CD8-positive, alpha-beta memory T cell (primary cell): ENCODE measurements around the gene TENM3. TPM values are rescaled to one million over a fixed set of nuclear protein-coding genes. Genes with fewer than 3 reads are reported as not detected.

Experiments
- CTCF ChIA-PET: fragments of 350-600 bp; sonication (Branson Sonifier 250); formaldehyde crosslinking; loops from one replicate; lab custom pipeline; 2021; ENCODE audit warnings: antibody characterized with exemption; lab: Charles Lee
- POLR2A ChIA-PET: fragments of 350-600 bp; sonication (Branson Sonifier 250); formaldehyde crosslinking; loops from one replicate; lab custom pipeline; 2021; ENCODE audit warnings: antibody characterized with exemption; lab: Charles Lee
- DNase-seq, 5 donors: peaks; one replicate each; pipeline versions ENCODE4 v3.0.0 to v3.0.0-alpha.2; 2020 to 2022; ENCODE audit warnings: mixed read lengths in 1 of 5
- H3K27ac ChIP-seq: one replicate; pipeline ENCODE4 v1.7.0; 2013; ENCODE audit warnings: low read depth, mild to moderate bottlenecking, low read length, moderate library complexity
- H3K27me3 ChIP-seq: 2 replicates; pipeline ENCODE4 v1.7.0; 2013; ENCODE audit warnings: low read length, mild to moderate bottlenecking; ENCODE audit not compliant: insufficient read depth, poor library complexity, severe bottlenecking
- H3K36me3 ChIP-seq: 2 replicates; pipeline ENCODE4 v1.7.0; 2013; ENCODE audit warnings: mild to moderate bottlenecking, low read length, moderate library complexity; ENCODE audit not compliant: insufficient read depth
- H3K4me1 ChIP-seq: 2 replicates; pipeline ENCODE4 v1.7.0; 2013; ENCODE audit warnings: mild to moderate bottlenecking, low read length, moderate library complexity; ENCODE audit not compliant: insufficient read depth
- H3K4me3 ChIP-seq: 2 replicates; pipeline ENCODE4 v1.7.0; 2013; ENCODE audit warnings: mild to moderate bottlenecking, low read length
- H3K9me3 ChIP-seq: 2 replicates; pipeline ENCODE4 v1.7.0; 2013; ENCODE audit warnings: mild to moderate bottlenecking, low read length
- H3K27ac Mint-ChIP-seq, 8 donors: one replicate each; pipeline ENCODE4 v1.8.0; 2020 to 2021; ENCODE audit warnings: mixed read lengths in 8 of 8, mild to moderate bottlenecking in 6 of 8, inconsistent platforms in 3 of 8, moderate library complexity in 3 of 8
- H3K27me3 Mint-ChIP-seq, 2 donors: one replicate each; pipeline ENCODE4 v1.8.0; 2020 to 2021; ENCODE audit warnings: mixed read lengths in 2 of 2, mild to moderate bottlenecking in 1 of 2, moderate library complexity in 1 of 2
- H3K36me3 Mint-ChIP-seq, 3 donors: one replicate each; pipeline ENCODE4 v1.8.0; 2020 to 2021; ENCODE audit warnings: mixed read lengths in 3 of 3, inconsistent platforms in 1 of 3, mild to moderate bottlenecking in 1 of 3
- H3K4me1 Mint-ChIP-seq, 3 donors: one replicate each; pipeline ENCODE4 v1.8.0; 2020 to 2021; ENCODE audit warnings: mixed read lengths in 3 of 3, inconsistent platforms in 1 of 3, mild to moderate bottlenecking in 1 of 3
- H3K4me3 Mint-ChIP-seq, 7 donors: one replicate each; pipeline ENCODE4 v1.8.0; 2020 to 2021; ENCODE audit warnings: mixed read lengths in 7 of 7, mild to moderate bottlenecking in 6 of 7, moderate library complexity in 4 of 7, inconsistent platforms in 2 of 7
- H3K9me3 Mint-ChIP-seq, 5 donors: one replicate each; pipeline ENCODE4 v1.8.0; 2020 to 2022; ENCODE audit warnings: mixed read lengths in 5 of 5, mild to moderate bottlenecking in 3 of 5, moderate library complexity in 2 of 5, inconsistent platforms in 1 of 5
- polyA plus RNA-seq: library from polyadenylated mRNA; unstranded; fragments of 300-500 nt; fragmentation: Illumina TruSeq; gene quantifications from one replicate; pipeline ENCODE4 v1.2.3, GENCODE V29; 2021
- total RNA-seq, 2 experiments: library from RNA; stranded (reverse); gene quantifications; one replicate each; pipeline ENCODE4 v1.2.3, GENCODE V29; 2021

TENM3 gene
- total and polyA plus RNA-seq, 3 experiments from 2014 or later: not detected

DNA sequence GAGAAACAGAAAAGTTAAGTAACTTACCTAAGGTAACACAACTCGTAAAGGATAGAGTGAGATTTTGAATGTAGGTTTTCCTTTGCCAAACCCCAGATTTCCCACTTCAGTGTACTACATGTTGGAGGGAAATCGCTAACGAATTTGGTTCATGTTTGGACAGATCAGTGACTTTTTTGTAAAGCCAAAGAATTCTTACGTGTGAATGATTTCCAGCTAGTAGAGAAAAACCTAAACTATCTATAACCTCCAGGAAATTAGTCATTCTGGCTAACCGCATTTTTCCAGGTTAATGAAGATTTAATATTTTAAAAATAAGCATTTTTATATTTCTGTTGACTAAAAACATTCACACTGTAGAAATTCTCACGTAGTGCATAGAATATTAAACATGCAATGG is 7.2 kb downstream of the TENM3 start:
- Histone ChIP-seq H3K9me3 (no peaks in the 10 kb centered on the region), H3K36me3 (no peaks in the 10 kb centered on the region), H3K27ac (no peak overlapping the region), H3K4me3 (no peak overlapping the region), H3K4me1 (no peaks in the 10 kb centered on the region), H3K27me3 (no peaks in the 10 kb centered on the region)
- ChIA-PET CTCF (no interaction called here), POLR2A (no interaction called here)
- no peak overlapping the region for H3K27ac Mint-ChIP-seq
- no peak overlapping the region for H3K4me3 Mint-ChIP-seq
- no peaks in the 10 kb centered on the region for H3K36me3 Mint-ChIP-seq
- H3K4me1 Mint-ChIP-seq: no peaks in the 10 kb centered on the region
- peaks cover 0 to 5% (median 4%) of the 10 kb centered on the region in 5 donors for H3K9me3 Mint-ChIP-seq
- H3K27me3 Mint-ChIP-seq: no peaks in the 10 kb centered on the region
- DNase-seq: no peak

DNA sequence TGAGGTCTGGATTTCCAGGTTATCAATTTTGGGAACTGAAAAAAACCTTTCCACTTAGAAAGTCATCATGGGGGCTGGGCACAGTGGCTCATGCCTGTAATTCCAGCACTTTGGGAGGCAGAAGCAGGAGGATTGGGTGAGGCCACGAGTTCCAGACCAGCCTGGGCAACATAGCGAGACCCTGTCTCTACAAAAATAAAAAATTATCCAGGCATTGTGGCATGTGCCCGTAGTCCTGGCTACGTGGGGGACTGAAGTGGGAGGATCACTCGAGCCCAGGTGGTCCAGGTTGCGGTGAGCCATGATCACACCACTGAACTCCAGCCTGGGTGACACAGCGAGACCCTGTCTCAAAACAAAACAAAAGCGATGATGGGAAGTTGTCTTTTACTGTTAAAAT is 7.9 kb downstream of the TENM3 start:
- no peaks in the 10 kb centered on the region for H3K4me1 Mint-ChIP-seq
- Histone ChIP-seq H3K4me3 (no peak overlapping the region), H3K9me3 (no peaks in the 10 kb centered on the region), H3K36me3 (no peaks in the 10 kb centered on the region), H3K4me1 (no peaks in the 10 kb centered on the region), H3K27ac (no peak overlapping the region), H3K27me3 (no peaks in the 10 kb centered on the region)
- ChIA-PET CTCF (no interaction called here), POLR2A (no interaction called here)
- no peak overlapping the region for H3K4me3 Mint-ChIP-seq
- H3K36me3 Mint-ChIP-seq: no peaks in the 10 kb centered on the region
- H3K27ac Mint-ChIP-seq: no peak overlapping the region
- H3K9me3 Mint-ChIP-seq: peaks cover 0 to 8% (median 4%) of the 10 kb centered on the region in 5 donors
- H3K27me3 Mint-ChIP-seq: no peaks in the 10 kb centered on the region
- no peak for DNase-seq

DNA sequence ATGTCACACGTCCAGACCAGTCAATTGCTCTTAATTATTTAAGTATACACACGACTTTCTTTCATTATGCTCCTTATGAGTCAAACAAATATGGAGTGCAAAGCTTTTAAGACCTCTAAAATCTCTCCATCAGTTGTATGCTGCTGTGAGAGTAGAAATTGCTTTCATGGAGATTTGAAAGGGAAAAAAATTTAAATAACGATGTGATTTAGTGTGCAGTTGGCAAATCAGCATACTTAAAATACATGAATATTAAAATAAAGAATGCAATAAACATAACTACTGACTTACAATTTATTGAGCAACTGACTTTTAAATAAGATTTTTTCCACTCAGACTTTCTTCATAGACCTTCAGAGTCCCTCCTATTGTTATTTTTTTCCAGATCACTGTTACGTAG is 9.0 kb downstream of the TENM3 start:
- ChIA-PET CTCF (no interaction called here), POLR2A (no interaction called here)
- Histone ChIP-seq H3K27me3 (no peaks in the 10 kb centered on the region), H3K36me3 (no peaks in the 10 kb centered on the region), H3K9me3 (no peaks in the 10 kb centered on the region), H3K27ac (no peak overlapping the region), H3K4me1 (no peaks in the 10 kb centered on the region), H3K4me3 (no peak overlapping the region)
- no peaks in the 10 kb centered on the region for H3K27me3 Mint-ChIP-seq
- H3K27ac Mint-ChIP-seq: no peak overlapping the region
- H3K36me3 Mint-ChIP-seq: no peaks in the 10 kb centered on the region
- H3K4me3 Mint-ChIP-seq: no peak overlapping the region
- no peaks in the 10 kb centered on the region for H3K4me1 Mint-ChIP-seq
- no peak for DNase-seq
- H3K9me3 Mint-ChIP-seq: peaks cover 0 to 6% (median 2%) of the 10 kb centered on the region in 5 donors

DNA sequence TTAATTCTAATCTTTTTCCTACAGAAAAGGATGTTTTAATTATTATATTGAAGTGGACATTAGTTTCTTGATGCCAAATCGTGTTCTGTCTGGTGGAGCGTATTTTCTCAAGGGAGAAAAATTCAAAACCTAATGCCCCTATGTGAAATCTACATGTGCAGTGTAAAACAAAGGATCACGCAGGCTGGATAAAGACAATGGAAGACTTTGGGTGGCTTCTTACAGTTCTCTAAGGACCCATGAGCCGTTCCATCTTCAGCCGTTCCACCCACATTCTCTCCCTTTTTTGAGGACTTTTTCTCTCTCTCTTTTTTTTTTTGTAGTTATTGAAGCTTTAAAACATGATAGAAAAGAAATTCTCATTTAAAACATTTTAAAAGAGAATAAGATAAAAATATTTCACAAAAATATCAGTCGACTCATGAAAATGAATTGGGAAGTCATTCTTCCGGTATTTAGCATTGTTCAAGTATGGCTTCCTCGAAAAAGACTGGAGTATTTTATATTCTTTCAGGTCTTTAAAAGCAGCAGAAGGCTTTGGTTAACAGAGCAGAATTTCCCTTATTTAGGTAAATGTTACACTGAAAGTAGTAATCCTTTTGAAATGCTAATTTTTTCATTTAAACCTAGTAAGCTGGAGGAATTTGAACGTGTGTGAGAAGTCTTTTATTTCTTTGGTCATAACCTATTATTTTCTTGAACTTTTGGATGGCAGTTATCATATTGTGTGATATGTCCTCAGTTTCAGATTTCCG is 11.0 kb downstream of the TENM3 start:
- H3K4me1 Mint-ChIP-seq: no peaks in the 10 kb centered on the region
- ChIA-PET CTCF (no interaction called here), POLR2A (no interaction called here)
- Histone ChIP-seq H3K4me1 (no peaks in the 10 kb centered on the region), H3K4me3 (no peak overlapping the region), H3K27me3 (no peaks in the 10 kb centered on the region), H3K9me3 (no peaks in the 10 kb centered on the region), H3K27ac (no peak overlapping the region), H3K36me3 (no peaks in the 10 kb centered on the region)
- no peak overlapping the region for H3K27ac Mint-ChIP-seq
- DNase-seq: no peak
- no peaks in the 10 kb centered on the region for H3K27me3 Mint-ChIP-seq
- peaks cover 0 to 4% (median 0%) of the 10 kb centered on the region in 5 donors for H3K9me3 Mint-ChIP-seq
- no peak overlapping the region for H3K4me3 Mint-ChIP-seq
- no peaks in the 10 kb centered on the region for H3K36me3 Mint-ChIP-seq

DNA sequence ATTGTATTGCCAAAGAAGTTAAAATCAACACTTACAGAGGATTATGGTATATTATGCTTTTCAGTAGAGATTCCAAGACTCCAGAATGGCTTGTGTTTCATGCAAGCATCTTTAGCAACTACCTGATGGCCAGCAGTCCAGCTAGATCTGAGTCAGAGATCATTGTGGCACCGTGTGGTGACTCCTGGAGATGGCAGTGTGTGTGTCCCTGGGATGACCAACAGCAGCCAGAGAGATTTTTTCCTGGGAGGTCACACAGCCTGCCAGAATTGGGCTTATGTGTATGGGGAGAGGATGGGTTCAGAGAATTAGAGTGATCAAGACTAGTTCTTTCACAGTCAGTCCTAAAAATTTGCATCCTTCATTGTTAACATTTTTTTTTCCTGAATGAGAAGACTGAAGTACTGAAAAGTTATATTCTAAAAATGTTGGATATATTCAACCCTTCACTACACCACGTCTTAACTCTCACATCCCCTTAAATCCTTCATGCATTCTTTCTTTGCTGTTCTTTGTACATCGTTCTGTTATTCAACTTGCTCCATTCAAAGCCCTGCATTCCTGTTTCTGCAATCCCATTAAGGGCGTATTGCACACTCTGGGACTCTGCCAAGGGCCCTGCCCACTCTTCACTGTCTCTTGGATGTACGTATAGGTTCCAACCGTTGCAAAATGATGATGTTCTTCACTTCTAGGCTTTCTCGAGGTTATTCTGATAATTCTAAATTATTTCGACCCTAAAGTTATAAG is 12.4 kb downstream of the TENM3 start:
- ChIA-PET POLR2A (no interaction called here), CTCF (no interaction called here)
- Histone ChIP-seq H3K4me3 (no peak overlapping the region), H3K36me3 (no peaks in the 10 kb centered on the region), H3K27ac (no peak overlapping the region), H3K4me1 (no peaks in the 10 kb centered on the region), H3K27me3 (no peaks in the 10 kb centered on the region), H3K9me3 (no peaks in the 10 kb centered on the region)
- Mint-ChIP-seq H3K9me3 (peaks cover 0 to 4% (median 0%) of the 10 kb centered on the region in 5 donors), H3K4me3 (no peak overlapping the region), H3K27ac (no peak overlapping the region), H3K4me1 (no peaks in the 10 kb centered on the region), H3K27me3 (no peaks in the 10 kb centered on the region), H3K36me3 (no peaks in the 10 kb centered on the region)
- no peak for DNase-seq

DNA sequence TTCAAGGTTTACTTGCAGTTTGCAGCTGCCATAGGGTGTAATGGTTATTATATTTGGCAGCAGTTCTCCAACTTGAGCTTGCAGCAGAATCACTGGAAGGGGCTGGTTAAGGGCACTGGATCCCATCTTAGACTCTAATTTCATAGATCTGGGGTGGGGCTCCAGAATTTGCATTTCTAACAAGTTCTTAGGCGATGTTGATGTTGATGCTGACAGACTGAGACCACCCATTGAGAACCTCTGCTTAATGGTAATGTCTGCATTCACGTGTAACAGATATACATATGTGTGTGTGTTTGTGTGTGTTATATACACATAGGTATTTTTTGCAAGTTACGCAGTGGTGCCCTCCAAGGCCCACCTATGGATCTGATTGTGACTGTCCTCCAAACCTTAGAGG is 13.8 kb downstream of the TENM3 start:
- Mint-ChIP-seq H3K4me1 (no peaks in the 10 kb centered on the region), H3K36me3 (no peaks in the 10 kb centered on the region), H3K27me3 (no peaks in the 10 kb centered on the region), H3K27ac (no peak overlapping the region), H3K9me3 (peaks cover 0 to 4% (median 1%) of the 10 kb centered on the region in 5 donors), H3K4me3 (no peak overlapping the region)
- Histone ChIP-seq H3K4me1 (no peaks in the 10 kb centered on the region), H3K27ac (no peak overlapping the region), H3K36me3 (no peaks in the 10 kb centered on the region), H3K4me3 (no peak overlapping the region), H3K27me3 (no peaks in the 10 kb centered on the region), H3K9me3 (no peaks in the 10 kb centered on the region)
- ChIA-PET POLR2A (no interaction called here), CTCF (no interaction called here)
- no peak for DNase-seq

DNA sequence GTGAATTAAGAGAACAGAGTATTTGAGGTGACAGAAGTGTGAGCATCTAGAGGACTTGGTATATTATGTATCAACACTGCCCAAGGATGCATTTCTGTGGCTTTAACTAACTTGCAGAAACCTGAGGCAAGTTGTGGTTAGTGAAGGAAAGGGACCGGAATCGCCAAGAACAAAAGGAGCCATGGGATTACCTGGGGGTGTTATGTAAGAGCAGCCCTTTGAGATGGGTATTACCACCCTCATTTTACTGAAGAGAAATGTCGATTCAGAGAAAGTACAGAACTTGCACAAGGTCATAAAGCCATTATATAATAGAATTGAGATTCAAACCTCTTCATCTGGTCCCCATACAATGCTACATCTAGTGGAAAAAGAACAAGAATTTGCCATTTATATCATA is 14.3 kb downstream of the TENM3 start:
- H3K27ac ChIP-seq: no peak overlapping the region
- ChIA-PET CTCF (no interaction called here), POLR2A (no interaction called here)
- no peaks in the 10 kb centered on the region for H3K4me1 Mint-ChIP-seq
- H3K4me1 ChIP-seq: no peaks in the 10 kb centered on the region
- no peaks in the 10 kb centered on the region for H3K36me3 ChIP-seq
- H3K36me3 Mint-ChIP-seq: no peaks in the 10 kb centered on the region
- no peak overlapping the region for H3K27ac Mint-ChIP-seq
- no peaks in the 10 kb centered on the region for H3K27me3 ChIP-seq
- H3K9me3 Mint-ChIP-seq: peaks cover 0 to 7% (median 1%) of the 10 kb centered on the region in 5 donors
- H3K4me3 ChIP-seq: no peak overlapping the region
- H3K27me3 Mint-ChIP-seq: no peaks in the 10 kb centered on the region
- DNase-seq: no peak
- no peak overlapping the region for H3K4me3 Mint-ChIP-seq
- no peaks in the 10 kb centered on the region for H3K9me3 ChIP-seq

DNA sequence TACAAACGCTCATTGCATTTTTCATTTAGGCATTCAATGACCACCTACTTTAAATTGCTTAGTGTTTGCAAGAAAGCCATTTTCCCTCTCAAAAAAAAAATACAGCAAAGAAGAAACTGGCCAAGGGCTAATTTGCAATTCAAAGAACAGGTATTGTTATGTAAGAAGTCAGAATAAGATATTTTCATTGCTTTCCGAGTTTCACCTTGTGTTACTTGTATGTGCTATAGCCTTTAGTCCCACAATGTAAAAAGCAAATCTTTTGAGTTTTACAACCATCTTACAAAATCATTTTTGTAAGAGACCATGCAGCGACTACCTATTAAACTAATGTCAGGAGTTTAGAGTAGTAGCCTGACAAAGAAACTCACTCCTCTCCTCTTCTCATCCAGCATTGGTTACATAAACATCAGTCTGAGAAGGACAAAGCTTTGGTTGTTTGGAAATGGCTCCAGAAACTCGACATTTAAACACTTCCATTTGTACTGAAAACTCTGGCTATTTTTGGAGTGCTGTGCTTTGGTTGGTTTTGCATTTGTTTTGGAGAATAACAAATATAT is 15.3 kb downstream of the TENM3 start:
- Histone ChIP-seq H3K27me3 (no peaks in the 10 kb centered on the region), H3K36me3 (no peaks in the 10 kb centered on the region), H3K4me1 (no peaks in the 10 kb centered on the region), H3K27ac (no peak overlapping the region), H3K4me3 (no peak overlapping the region), H3K9me3 (no peaks in the 10 kb centered on the region)
- Mint-ChIP-seq H3K4me1 (no peaks in the 10 kb centered on the region), H3K36me3 (no peaks in the 10 kb centered on the region), H3K27me3 (peaks cover 0 to 1% of the 10 kb centered on the region in 2 donors), H3K4me3 (no peak overlapping the region), H3K9me3 (peaks cover 0 to 8% (median 3%) of the 10 kb centered on the region in 5 donors), H3K27ac (no peak overlapping the region)
- POLR2A ChIA-PET: no interaction called here
- CTCF ChIA-PET: no interaction called here
- DNase-seq: no peak
